Activated CD8-positive, alpha-beta T cell treated with anti-CD3 and anti-CD28 coated beads for 36 hours (primary cell): ENCODE results near the gene ATP6V1F. TPM values are rescaled to one million over a fixed set of nuclear protein-coding genes. Genes with fewer than 3 reads are reported as not detected.

ENCODE experiments used
- ATAC-seq: fragments of 200-7000 bp; cut with Tn5 transposase; one replicate; pipeline ENCODE4 v1.10.0; 2021; ENCODE audit warnings: mild to moderate bottlenecking, moderate library complexity
- CTCF ChIA-PET: fragments of 350-600 bp; sonication (Branson Sonifier 250); formaldehyde crosslinking; loops from one replicate; lab custom pipeline; 2021; ENCODE audit warnings: antibody characterized with exemption; lab: Charles Lee
- POLR2A ChIA-PET: fragments of 350-600 bp; sonication (Branson Sonifier 250); formaldehyde crosslinking; loops from one replicate; lab custom pipeline; 2021; ENCODE audit warnings: antibody characterized with exemption; lab: Charles Lee
- DNase-seq: peaks from one replicate; pipeline ENCODE4 v3.0.0-alpha.2; 2020
- H3K27ac Mint-ChIP-seq: one replicate; pipeline ENCODE4 v1.8.0; 2021; ENCODE audit warnings: mild to moderate bottlenecking, mixed read lengths
- H3K27me3 Mint-ChIP-seq: one replicate; pipeline ENCODE4 v1.8.0; 2021; ENCODE audit warnings: mixed read lengths
- H3K36me3 Mint-ChIP-seq: one replicate; pipeline ENCODE4 v1.8.0; 2021; ENCODE audit warnings: low read depth, mixed read lengths
- H3K4me1 Mint-ChIP-seq: one replicate; pipeline ENCODE4 v1.8.0; 2021; ENCODE audit warnings: low read depth, mixed read lengths
- H3K4me3 Mint-ChIP-seq: one replicate; pipeline ENCODE4 v1.8.0; 2021; ENCODE audit warnings: mild to moderate bottlenecking, moderate library complexity, mixed read lengths
- H3K9me3 Mint-ChIP-seq: one replicate; pipeline ENCODE4 v1.8.0; 2021; ENCODE audit warnings: mixed read lengths
- CTCF ChIP-seq: fragments of 200-600 bp; IDR thresholded peaks from one replicate; pipeline ENCODE4 v1.8.0; 2022; ENCODE audit warnings: antibody characterized with exemption, mild to moderate bottlenecking
- intact Hi-C: fragments of 100-400 bp; cut with micrococcal nuclease; formaldehyde crosslinking; loops from one replicate; pipeline ENCODE4 v1.10.0; 2022
- total RNA-seq, 2 experiments: library from RNA; stranded (reverse); gene quantifications; one replicate each; pipeline ENCODE4 v1.2.3, GENCODE V29; 2021

The ATP6V1F gene
- total RNA-seq, 2 experiments from 2014 or later = 109 to 113 TPM

GRCh38 chr7:128838981-128839731 lies 23.5 kb upstream of the ATP6V1F start:
- Mint-ChIP-seq H3K4me1 (peaks cover 9% of the 10 kb centered on the region), H3K36me3 (no peaks in the 10 kb centered on the region), H3K9me3 (no peaks in the 10 kb centered on the region), H3K4me3 (no peak overlapping the region), H3K27me3 (no peaks in the 10 kb centered on the region), H3K27ac (no peak overlapping the region)
- no peak for TF ChIP-seq CTCF
- ATAC-seq = no peak
- intact Hi-C loops = no loop called here
- no peak for DNase-seq
- CTCF ChIA-PET = no interaction called here
- POLR2A ChIA-PET = no interaction called here

- DNase-seq = no peak
- intact Hi-C loops = no loop called here
- ATAC-seq = no peak
- no peaks in the 10 kb centered on the region for H3K9me3 Mint-ChIP-seq
- ChIA-PET POLR2A (no interaction called here), CTCF (no interaction called here)
- no peak overlapping the region for H3K27ac Mint-ChIP-seq
- H3K4me1 Mint-ChIP-seq = peaks cover 9% of the 10 kb centered on the region
- no peaks in the 10 kb centered on the region for H3K27me3 Mint-ChIP-seq
- no peak overlapping the region for H3K4me3 Mint-ChIP-seq
- no peak for TF ChIP-seq CTCF
- no peaks in the 10 kb centered on the region for H3K36me3 Mint-ChIP-seq
Observed at GRCh38 chr7:128839751-128840177, 22.9 kb upstream of the ATP6V1F start.

- intact Hi-C loops = no loop called here
- Mint-ChIP-seq H3K4me1 (peaks cover 9% of the 10 kb centered on the region), H3K27ac (no peak overlapping the region), H3K9me3 (no peaks in the 10 kb centered on the region), H3K4me3 (no peak overlapping the region), H3K36me3 (no peaks in the 10 kb centered on the region), H3K27me3 (no peaks in the 10 kb centered on the region)
- ChIA-PET POLR2A (no interaction called here), CTCF (interaction anchor here (1.2 to 5.1 kb wide), 3 partner anchors 8 to 56 kb away, joined by 3 to 33 read pairs (median 22); no protein-coding TSS in a partner anchor)
- ATAC-seq (no peak), DNase-seq (no peak)
- TF ChIP-seq CTCF = no peak
Observed at GRCh38 chr7:128840326-128841170, 22.1 kb upstream of the ATP6V1F start.

- H3K4me1 Mint-ChIP-seq = peaks cover 9% of the 10 kb centered on the region
- no peak for TF ChIP-seq CTCF
- ATAC-seq (no peak), DNase-seq (no peak)
- no peak overlapping the region for H3K4me3 Mint-ChIP-seq
- no peaks in the 10 kb centered on the region for H3K27me3 Mint-ChIP-seq
- intact Hi-C loops = no loop called here
- POLR2A ChIA-PET = interaction anchor here (1.3 kb wide), 1 partner anchor 19 kb away, joined by 3 read pairs; no protein-coding TSS in a partner anchor
- no peak overlapping the region for H3K27ac Mint-ChIP-seq
- H3K9me3 Mint-ChIP-seq = no peaks in the 10 kb centered on the region
- CTCF ChIA-PET = interaction anchor here (1.2 to 5.1 kb wide), 3 partner anchors 9 to 56 kb away, joined by 3 to 33 read pairs (median 22); no protein-coding TSS in a partner anchor
- H3K36me3 Mint-ChIP-seq = no peaks in the 10 kb centered on the region
Observed at GRCh38 chr7:128841171-128841690, 21.4 kb upstream of the ATP6V1F start.
